ENCODE data around the gene IL1RL2.

Gene IL1RL2

GRCh38 chr2:102158011-102158755 is 28.6 kb upstream of the IL1RL2 start:
- DNase-seq (ENCODE audit: low read depth) = no peak

DNA sequence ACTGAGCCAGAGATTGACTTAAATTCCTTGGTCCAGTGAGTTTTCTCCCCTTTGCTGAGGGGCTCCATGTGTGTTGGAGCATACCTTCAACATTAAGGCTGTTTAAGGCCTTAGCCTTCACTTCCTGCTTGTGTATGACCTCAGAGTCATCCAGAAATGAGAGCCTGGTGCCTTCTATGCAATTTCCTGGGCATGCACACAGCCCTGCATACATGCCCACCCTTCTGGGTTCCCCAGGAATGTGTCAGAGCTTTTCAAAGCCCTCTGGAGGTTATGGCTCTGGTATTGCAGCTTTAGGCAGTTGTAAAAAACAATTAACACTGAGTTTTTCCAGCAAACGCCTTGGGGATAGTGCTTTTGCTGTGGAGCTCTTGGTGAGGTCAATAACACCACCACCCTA is 27.5 kb upstream of the IL1RL2 start:
- peak; percentile 45 for DNase-seq (ENCODE audit: low read depth)

DNA sequence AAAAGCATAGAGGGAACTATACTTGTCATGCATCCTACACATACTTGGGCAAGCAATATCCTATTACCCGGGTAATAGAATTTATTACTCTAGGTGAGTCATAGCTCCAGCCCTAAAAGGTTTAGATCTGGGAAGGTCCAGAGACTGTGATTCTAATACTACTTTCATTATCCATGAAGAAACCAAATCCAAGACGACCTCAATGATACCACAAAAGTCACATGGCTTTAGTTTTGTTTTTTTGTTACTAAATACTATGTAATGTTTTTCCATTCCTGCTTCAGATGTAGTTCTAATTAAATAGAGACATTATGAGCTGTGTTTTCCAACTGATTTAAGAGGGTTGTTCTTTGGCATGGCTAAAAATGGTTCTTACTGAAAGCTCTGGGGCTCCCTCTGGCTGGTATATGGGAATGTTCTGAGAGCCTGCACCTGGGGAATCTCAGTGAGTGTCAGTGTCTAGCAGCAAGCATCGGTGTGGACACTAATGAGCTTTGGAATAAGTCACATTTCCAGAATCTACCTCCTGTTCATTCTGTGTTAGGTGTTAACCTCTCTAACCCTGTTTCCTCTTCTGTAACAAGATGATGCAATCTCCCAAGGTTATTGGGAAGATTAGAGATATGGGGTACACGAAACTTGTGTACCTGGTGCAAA is 20.5 kb upstream of the IL1RL2 start:
- DNase-seq (ENCODE audit: low read depth) = peak; percentile 57

DNA sequence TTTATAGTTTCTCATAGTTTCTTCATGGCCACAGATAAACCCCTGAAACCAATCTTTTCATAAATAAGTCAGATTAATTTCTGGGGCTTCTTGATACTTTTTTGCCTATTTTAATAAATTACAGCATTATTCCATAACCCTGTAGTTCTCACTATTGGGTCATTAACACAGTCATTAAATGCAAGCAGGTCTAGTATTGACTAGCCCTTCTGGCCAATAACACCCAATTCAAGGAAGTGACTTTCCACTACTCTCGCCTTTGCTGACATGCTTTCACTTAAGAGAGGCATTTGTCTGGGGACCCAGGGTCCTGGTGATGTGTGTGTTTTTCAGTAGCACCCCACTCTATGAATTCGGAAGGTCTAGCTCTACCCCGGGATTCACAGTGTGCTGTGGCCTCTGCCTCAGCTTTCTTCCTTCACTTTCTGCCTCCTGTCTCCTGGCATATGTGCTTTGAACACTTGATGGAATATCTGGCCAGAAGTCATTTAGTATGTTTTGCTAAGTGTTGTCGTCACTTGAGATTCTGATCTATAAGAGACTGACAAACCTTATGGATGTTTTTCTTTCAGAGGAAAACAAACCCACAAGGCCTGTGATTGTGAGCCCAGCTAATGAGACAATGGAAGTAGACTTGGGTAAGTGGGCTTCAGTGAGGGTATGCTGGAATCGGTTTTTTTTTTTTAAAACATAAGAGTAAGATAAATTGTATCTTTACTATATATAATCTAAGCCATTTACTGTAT is 18.6 kb upstream of the IL1RL2 start:
- no peak for DNase-seq (ENCODE audit: low read depth)

GRCh38 chr2:102171946-102172345 is 14.9 kb upstream of the IL1RL2 start:
- DNase-seq (ENCODE audit: low read depth) = no peak

GRCh38 chr2:102172745-102173144 is 14.1 kb upstream of the IL1RL2 start:
- DNase-seq (ENCODE audit: low read depth) = no peak

DNA sequence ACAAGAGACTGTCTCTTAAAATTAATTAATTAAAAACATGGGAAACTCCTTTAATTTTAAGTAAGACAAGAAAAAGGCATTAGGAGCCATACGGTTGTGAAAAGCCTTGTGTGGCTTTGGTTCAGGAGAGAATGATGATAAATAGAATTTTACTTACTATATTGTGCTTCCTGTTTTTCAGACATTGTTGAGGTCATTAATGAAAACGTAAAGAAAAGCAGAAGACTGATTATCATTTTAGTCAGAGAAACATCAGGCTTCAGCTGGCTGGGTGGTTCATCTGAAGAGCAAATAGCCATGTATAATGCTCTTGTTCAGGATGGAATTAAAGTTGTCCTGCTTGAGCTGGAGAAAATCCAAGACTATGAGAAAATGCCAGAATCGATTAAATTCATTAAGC is 10.7 kb upstream of the IL1RL2 start:
- DNase-seq (ENCODE audit: low read depth) = no peak

GRCh38 chr2:102177814-102178478 is 8.9 kb upstream of the IL1RL2 start:
- DNase-seq (ENCODE audit: low read depth) = no peak

- DNase-seq (ENCODE audit: low read depth) = no peak
Observed at GRCh38 chr2:102179061-102179460, 7.8 kb upstream of the IL1RL2 start.

GRCh38 chr2:102179788-102180686 is 6.8 kb upstream of the IL1RL2 start:
- no peak for DNase-seq (ENCODE audit: low read depth)

DNA sequence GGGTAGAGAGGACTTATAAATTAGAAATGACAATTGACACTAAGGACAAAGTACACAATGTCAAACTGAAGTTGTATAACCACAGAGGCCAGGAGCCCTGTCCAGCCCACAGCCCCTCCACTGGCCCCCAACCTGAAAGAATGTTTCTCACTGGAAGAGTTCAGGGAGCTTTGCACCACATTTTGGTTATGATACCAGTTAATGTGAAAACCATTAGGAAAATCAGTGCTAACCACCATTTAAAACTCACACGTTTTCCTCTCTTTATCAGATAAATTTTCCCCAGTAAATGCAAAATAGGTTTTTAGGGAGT is 6.2 kb upstream of the IL1RL2 start:
- DNase-seq (ENCODE audit: low read depth) = no peak

DNA sequence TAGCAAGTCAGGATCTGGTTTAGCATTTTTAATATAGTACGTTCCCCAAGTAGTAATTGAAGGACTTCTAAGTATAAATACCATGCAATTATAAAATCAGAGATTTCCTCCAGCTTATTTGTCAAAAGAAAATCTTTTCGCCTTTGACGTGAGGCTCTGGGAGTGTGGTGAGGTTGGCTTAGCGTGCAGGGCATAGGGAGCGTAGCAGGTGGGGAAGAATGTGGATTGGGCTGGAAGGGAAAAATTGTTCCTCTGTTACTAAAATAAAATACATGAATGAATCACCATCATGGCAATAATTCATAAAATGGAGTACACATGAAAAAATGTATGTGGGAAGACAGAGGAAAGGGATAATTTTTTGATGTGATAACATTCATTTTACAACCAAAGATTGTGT is 5.4 kb upstream of the IL1RL2 start:
- no peak for DNase-seq (ENCODE audit: low read depth)

DNA sequence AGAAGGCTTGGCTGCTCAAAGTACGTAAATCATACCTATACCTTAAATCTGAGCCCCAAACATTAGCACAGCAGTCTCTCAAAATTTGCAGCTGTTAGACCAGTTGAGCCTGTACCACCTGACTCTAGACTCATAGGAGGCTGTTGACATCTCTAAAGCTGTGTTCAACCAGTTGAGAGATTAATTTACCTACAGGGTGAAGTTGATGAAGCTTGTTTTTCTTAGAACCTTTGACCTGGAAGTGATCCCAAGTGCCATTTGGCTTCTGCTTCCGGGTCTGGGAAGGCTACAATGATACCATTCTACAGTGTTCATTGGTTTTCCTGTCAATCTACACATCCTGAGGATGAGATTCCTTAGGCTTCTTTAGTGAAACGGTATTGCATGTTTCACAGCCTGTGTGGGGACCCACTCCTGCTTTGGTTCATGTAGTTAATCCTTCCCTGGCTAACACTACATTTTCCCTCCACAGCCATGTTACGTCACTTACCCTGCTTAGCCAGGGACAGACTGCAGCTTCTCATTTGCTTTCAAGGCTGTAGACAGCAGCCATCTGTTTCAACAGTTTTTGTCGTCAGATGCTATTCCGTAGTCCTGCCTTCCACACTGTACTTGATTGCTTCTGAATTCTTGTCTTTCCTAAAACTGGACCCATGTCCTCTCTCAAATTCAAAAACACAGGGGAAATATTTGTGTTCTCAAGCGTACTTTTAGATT is 4.7 kb upstream of the IL1RL2 start:
- DNase-seq (ENCODE audit: low read depth) = peak; percentile 55

DNA sequence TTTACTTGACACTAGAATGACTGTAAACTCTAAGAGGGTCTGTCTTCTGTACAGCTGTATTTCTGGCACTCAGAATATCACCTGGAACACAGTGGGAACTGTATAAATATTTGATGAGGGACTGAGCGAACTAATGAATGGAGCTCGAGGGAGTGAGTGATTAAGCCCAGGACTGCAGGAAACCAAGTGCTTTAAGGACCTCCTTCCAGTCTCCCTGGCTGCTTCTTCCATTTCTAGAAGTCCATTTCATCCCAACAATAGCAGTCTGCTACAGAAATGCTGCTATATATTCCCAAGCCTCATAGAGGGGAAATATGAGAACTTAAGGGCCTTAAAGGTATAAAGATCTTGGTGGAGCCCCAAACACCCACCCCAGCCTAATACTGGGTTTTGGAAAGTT is 2.8 kb upstream of the IL1RL2 start:
- no peak for DNase-seq (ENCODE audit: low read depth)

GRCh38 chr2:102184568-102184967 is 2.3 kb upstream of the IL1RL2 start:
- no peak for DNase-seq (ENCODE audit: low read depth)

DNA sequence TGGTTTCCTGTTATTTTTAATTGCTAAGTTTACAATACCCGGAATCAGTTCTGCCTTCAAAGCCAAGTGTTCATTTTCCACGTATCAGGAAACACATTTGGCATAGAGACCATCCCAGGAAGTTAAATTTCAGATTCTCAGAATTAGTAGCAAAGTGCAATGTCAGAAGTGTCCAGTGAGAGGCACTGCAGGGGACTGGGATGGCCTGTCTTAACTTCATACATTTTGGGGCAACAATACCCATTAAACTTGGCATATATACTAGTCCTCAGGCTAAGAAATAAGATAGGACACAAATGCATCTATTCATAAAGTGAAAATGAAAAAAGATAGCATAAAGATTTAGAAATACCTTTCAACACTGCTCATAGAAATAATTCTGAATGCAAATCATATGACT is 1.5 kb upstream of the IL1RL2 start:
- DNase-seq (ENCODE audit: low read depth) = peak; percentile 52

DNA sequence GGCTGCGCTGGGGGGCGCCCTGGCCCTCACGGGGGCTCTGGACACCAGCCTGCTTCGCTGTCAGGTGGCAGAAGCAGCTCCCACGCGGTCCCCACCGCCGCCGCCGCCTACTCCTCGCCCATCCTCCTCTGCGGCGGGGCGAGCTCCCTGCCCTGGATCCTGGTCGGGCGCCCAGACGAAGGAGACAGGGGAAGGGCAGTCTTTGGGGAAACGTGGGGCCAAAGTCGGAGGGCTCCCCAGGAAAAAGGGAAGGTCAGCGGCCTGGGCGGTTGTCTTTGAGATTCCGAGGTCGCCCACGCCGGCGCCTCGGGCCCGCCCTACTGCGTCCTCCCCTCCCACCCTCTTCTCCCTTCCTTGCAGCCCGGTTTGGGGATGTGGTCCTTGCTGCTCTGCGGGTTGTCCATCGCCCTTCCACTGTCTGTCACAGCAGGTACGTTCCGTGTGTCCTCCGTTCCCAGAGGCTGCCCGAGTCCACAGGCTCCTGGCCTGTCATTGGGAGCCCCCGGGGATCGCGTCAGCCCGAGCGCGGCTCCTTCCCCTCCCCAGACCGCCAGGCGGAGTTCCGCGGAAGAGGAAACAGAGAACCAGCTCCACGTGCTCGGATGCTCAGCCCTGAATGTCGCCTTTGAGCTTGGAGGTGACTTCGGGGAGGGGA is 800 bp downstream of the IL1RL2 start:
- no peak for DNase-seq (ENCODE audit: low read depth)

GRCh38 chr2:102190430-102191107 is 3.7 kb downstream of the IL1RL2 start:
- no peak for DNase-seq (ENCODE audit: low read depth)

GRCh38 chr2:102191501-102191900 is 4.7 kb downstream of the IL1RL2 start:
- no peak for DNase-seq (ENCODE audit: low read depth)

DNA sequence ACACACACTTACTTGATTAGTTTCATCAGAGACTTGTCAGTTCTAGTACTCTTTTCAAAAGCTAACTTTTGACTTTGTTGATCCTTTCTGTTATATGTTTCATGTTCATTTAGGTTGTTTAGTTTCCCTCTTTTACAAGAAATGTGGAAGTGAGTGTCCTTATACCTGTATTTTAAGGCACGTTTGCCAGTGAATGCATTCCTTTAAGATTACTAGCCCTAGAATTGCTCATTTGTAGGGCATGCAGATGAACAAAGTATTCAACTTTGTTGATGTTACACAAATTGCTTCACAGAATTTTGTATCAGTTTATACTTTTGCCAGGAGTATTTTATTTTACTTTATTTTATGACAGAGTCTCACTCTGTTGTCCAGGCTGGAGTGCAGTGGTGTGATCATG is 6.3 kb downstream of the IL1RL2 start:
- DNase-seq (ENCODE audit: low read depth) = no peak

Measured in fibroblast of gingiva (primary cell).